ENCODE results near the gene PTPRG.

Gene PTPRG

GRCh38 chr3:61828880-61829721 lies 267.7 kb downstream of the PTPRG start:
- no peak for DNase-seq (ENCODE audit: low spot score)

GRCh38 chr3:61829722-61830350 lies 268.5 kb downstream of the PTPRG start:
- DNase-seq (ENCODE audit: low spot score), result no peak

GRCh38 chr3:61831973-61832372 lies 270.6 kb downstream of the PTPRG start:
- no peak for DNase-seq (ENCODE audit: low spot score)

GRCh38 chr3:61832375-61833229 lies 271.2 kb downstream of the PTPRG start:
- DNase-seq (ENCODE audit: low spot score), result no peak

- DNase-seq (ENCODE audit: low spot score), result no peak
These were observed 277.9 kb downstream of the PTPRG start for GRCh38 chr3:61839256-61839655.

- DNase-seq (ENCODE audit: low spot score), result no peak
These were observed 279.9 kb downstream of the PTPRG start for GRCh38 chr3:61841111-61841845.

- DNase-seq (ENCODE audit: low spot score), result no peak
These were observed 280.6 kb downstream of the PTPRG start for GRCh38 chr3:61841988-61842387.

- no peak for DNase-seq (ENCODE audit: low spot score)
These were observed 283.0 kb downstream of the PTPRG start for GRCh38 chr3:61844346-61844745.

GRCh38 chr3:61846488-61846887 lies 285.1 kb downstream of the PTPRG start:
- DNase-seq (ENCODE audit: low spot score), result no peak

- no peak for DNase-seq (ENCODE audit: low spot score)
These were observed 286.6 kb downstream of the PTPRG start for GRCh38 chr3:61847784-61848462.

GRCh38 chr3:61848885-61849284 lies 287.5 kb downstream of the PTPRG start:
- no peak for DNase-seq (ENCODE audit: low spot score)

GRCh38 chr3:61853912-61854311 lies 292.5 kb downstream of the PTPRG start:
- DNase-seq (ENCODE audit: low spot score), result no peak

GRCh38 chr3:61855211-61855610 lies 293.8 kb downstream of the PTPRG start:
- DNase-seq (ENCODE audit: low spot score), result no peak

GRCh38 chr3:61857297-61857696 lies 295.9 kb downstream of the PTPRG start:
- no peak for DNase-seq (ENCODE audit: low spot score)

GRCh38 chr3:61858054-61858453 lies 296.7 kb downstream of the PTPRG start:
- DNase-seq (ENCODE audit: low spot score), result no peak

- no peak for DNase-seq (ENCODE audit: low spot score)
These were observed 300.0 kb downstream of the PTPRG start for GRCh38 chr3:61861410-61861809.

- DNase-seq (ENCODE audit: low spot score), result no peak
These were observed 301.4 kb downstream of the PTPRG start for GRCh38 chr3:61862614-61863289.

- DNase-seq (ENCODE audit: low spot score), result no peak
These were observed 302.2 kb downstream of the PTPRG start for GRCh38 chr3:61863579-61863978.

GRCh38 chr3:61864886-61865285 lies 303.5 kb downstream of the PTPRG start:
- no peak for DNase-seq (ENCODE audit: low spot score)

- no peak for DNase-seq (ENCODE audit: low spot score)
These were observed 304.2 kb downstream of the PTPRG start for GRCh38 chr3:61865466-61866152.

All from D341Med (cell line).